ENCODE measurements around the gene FOXA1. TPM values are rescaled to one million over a fixed set of nuclear protein-coding genes. Genes with fewer than 3 reads are reported as not detected.
"Not testable (repeated sequence)": the region's sequence is repeated elsewhere in the genome, so short reads cannot be mapped to it uniquely, and the experiment has no call there.

FOXA1 gene
- total RNA-seq, 1 donor from 2014 or later, result not detected

DNA sequence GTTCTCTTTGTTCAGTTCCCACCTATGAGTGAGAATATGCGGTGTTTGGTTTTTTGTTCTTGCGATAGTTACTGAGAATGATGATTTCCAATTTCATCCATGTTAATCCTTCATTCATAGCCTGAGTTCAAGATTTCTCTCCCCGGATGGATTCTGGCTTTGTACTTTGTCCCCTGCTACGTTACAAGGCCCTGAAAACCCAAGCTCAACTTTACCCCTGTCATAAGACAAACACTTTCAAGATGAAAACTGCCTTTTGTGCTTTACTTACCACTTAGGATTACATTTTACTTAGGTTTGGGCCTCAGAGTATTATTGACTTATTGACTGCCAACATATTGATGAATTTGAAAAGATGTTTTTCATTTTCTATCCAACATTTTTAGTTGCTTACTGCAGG lies 36.3 kb downstream of the FOXA1 start:
- Mint-ChIP-seq H3K4me3 (ENCODE audit: unreplicated experiment) (no peak overlapping the region), H3K27ac (ENCODE audit: unreplicated experiment) (no peak overlapping the region), H3K36me3 (ENCODE audit: unreplicated experiment) (peaks cover 18% of the 10 kb centered on the region), H3K27me3 (ENCODE audit: unreplicated experiment) (peaks cover 2% of the 10 kb centered on the region), H3K9me3 (ENCODE audit: unreplicated experiment) (peaks cover 6% of the 10 kb centered on the region), H3K4me1 (ENCODE audit: low read depth, unreplicated experiment) (no peaks in the 10 kb centered on the region)
- TF ChIP-seq, protein P1, sequence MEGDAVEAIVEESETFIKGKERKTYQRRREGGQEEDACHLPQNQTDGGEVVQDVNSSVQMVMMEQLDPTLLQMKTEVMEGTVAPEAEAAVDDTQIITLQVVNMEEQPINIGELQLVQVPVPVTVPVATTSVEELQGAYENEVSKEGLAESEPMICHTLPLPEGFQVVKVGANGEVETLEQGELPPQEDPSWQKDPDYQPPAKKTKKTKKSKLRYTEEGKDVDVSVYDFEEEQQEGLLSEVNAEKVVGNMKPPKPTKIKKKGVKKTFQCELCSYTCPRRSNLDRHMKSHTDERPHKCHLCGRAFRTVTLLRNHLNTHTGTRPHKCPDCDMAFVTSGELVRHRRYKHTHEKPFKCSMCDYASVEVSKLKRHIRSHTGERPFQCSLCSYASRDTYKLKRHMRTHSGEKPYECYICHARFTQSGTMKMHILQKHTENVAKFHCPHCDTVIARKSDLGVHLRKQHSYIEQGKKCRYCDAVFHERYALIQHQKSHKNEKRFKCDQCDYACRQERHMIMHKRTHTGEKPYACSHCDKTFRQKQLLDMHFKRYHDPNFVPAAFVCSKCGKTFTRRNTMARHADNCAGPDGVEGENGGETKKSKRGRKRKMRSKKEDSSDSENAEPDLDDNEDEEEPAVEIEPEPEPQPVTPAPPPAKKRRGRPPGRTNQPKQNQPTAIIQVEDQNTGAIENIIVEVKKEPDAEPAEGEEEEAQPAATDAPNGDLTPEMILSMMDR (IDR thresholded peaks at IDR 0.05; ENCODE audit: partially characterized antibody, unreplicated experiment), result no peak
- no peak for DNase-seq

DNA sequence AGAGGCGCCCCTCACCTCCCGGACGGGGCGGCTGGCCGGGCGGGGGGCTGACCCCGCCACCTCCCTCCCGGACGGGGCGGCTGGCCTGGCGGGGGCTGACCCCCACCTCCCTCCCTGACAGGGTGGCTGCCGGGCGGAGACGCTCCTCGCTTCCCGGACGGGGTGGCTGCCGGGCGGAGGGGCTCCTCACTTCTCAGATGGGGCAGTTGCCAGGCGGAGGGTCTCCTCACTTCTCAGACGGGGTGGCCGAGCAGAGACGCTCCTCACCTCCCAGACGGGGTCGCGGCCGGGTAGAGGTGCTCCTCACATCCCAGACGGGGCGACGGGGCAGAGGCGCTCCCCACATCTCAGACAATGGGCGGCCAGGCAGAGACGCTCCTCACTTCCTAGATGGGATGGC lies 39.5 kb downstream of the FOXA1 start:
- not testable (repeated sequence) for H3K4me3 Mint-ChIP-seq (ENCODE audit: unreplicated experiment); H3K27ac Mint-ChIP-seq (ENCODE audit: unreplicated experiment); H3K27me3 Mint-ChIP-seq (ENCODE audit: unreplicated experiment); DNase-seq; H3K4me1 Mint-ChIP-seq (ENCODE audit: low read depth, unreplicated experiment); H3K9me3 Mint-ChIP-seq (ENCODE audit: unreplicated experiment)
- H3K36me3 Mint-ChIP-seq (ENCODE audit: unreplicated experiment), result peaks cover 22% of the 10 kb centered on the region

DNA sequence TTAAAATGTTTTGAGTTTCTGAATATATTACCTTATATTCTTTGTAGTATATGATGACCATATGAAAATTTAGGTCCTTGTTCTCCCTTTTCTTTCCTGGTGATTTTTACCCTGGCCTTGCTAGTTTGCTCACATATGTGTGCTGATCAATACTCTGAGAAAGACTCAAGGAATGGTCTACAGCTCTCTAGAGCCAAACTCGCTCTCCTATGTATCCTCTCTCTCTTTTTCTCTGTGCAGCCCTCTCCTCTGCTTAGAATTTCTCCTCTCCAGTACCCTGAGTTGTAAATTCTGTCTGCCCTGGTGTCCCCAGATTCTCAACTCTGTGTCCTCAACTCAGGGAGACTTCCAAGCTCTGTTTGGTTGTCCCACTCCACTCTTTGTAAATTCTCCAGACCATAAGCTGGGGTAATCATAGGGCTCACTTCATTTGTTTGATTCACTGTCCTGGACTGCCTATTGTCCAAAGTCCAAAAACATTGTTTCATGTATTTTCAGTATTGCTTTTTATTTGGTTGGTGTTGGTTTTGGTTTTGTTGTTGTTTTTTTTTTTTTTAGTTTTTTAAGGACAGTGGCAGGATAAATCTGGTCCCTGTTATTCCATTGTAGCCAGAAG lies 41.0 kb downstream of the FOXA1 start:
- peaks cover 2% of the 10 kb centered on the region for H3K27me3 Mint-ChIP-seq (ENCODE audit: unreplicated experiment)
- H3K9me3 Mint-ChIP-seq (ENCODE audit: unreplicated experiment), result peaks cover 6% of the 10 kb centered on the region
- no peak for DNase-seq
- H3K4me1 Mint-ChIP-seq (ENCODE audit: low read depth, unreplicated experiment), result no peaks in the 10 kb centered on the region
- peaks cover 22% of the 10 kb centered on the region for H3K36me3 Mint-ChIP-seq (ENCODE audit: unreplicated experiment)
- no peak overlapping the region for H3K4me3 Mint-ChIP-seq (ENCODE audit: unreplicated experiment)
- TF ChIP-seq, protein P1 (IDR thresholded peaks at IDR 0.05; ENCODE audit: partially characterized antibody, unreplicated experiment), result no peak
- H3K27ac Mint-ChIP-seq (ENCODE audit: unreplicated experiment), result no peak overlapping the region

DNA sequence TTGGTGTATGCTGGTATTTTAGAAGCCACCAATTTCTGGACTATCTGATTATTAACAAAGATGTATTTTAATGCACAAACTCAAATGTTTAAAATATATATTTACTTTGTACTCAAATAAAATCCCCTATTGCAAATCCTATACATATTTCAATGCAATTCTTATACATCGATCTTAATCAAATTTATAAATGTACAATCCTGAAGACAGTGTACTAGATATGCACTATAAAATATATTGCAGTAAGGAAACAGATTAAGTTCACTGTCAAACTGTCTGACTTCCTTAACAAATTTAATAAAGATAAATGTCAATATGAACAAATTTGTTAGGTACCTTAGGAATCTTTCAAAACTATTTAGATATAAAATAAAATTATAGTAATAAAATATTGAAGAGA lies 43.9 kb downstream of the FOXA1 start:
- Mint-ChIP-seq H3K9me3 (ENCODE audit: unreplicated experiment) (no peaks in the 10 kb centered on the region), H3K4me3 (ENCODE audit: unreplicated experiment) (no peak overlapping the region), H3K27ac (ENCODE audit: unreplicated experiment) (no peak overlapping the region), H3K36me3 (ENCODE audit: unreplicated experiment) (peaks cover 9% of the 10 kb centered on the region), H3K4me1 (ENCODE audit: low read depth, unreplicated experiment) (no peaks in the 10 kb centered on the region), H3K27me3 (ENCODE audit: unreplicated experiment) (no peaks in the 10 kb centered on the region)
- TF ChIP-seq, protein P1 (IDR thresholded peaks at IDR 0.05; ENCODE audit: partially characterized antibody, unreplicated experiment), result no peak
- DNase-seq, result no peak

DNA sequence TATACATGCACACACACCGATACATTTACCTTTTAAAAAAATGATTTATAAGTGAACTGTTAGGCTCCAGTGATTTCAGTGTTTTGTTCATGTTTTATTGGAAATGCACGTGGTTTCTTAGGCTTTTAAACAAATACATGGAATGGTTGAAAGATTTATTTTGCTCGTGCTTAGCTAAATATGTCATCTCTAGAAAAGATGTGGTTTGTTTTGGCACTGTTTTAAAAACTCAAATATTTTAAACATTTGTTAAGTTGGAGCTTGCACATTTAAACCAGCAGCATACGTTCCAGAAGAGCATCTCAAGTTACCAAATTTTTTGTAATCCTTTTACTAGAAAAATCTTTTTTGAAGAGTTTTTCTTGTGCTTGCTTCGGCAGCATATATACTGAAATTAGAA lies 44.5 kb downstream of the FOXA1 start:
- Mint-ChIP-seq H3K27ac (ENCODE audit: unreplicated experiment) (no peak overlapping the region), H3K4me3 (ENCODE audit: unreplicated experiment) (no peak overlapping the region), H3K27me3 (ENCODE audit: unreplicated experiment) (no peaks in the 10 kb centered on the region), H3K4me1 (ENCODE audit: low read depth, unreplicated experiment) (no peaks in the 10 kb centered on the region), H3K36me3 (ENCODE audit: unreplicated experiment) (peaks cover 9% of the 10 kb centered on the region), H3K9me3 (ENCODE audit: unreplicated experiment) (no peaks in the 10 kb centered on the region)
- TF ChIP-seq, protein P1 (IDR thresholded peaks at IDR 0.05; ENCODE audit: partially characterized antibody, unreplicated experiment), result no peak
- DNase-seq, result no peak

Data from glutamatergic neuron (in vitro differentiated cells).